ENCODE results near the gene WDR64.
A peak's percentile ranks its signal among the peaks of the same experiment; 100 is the strongest.

The WDR64 gene

DNA sequence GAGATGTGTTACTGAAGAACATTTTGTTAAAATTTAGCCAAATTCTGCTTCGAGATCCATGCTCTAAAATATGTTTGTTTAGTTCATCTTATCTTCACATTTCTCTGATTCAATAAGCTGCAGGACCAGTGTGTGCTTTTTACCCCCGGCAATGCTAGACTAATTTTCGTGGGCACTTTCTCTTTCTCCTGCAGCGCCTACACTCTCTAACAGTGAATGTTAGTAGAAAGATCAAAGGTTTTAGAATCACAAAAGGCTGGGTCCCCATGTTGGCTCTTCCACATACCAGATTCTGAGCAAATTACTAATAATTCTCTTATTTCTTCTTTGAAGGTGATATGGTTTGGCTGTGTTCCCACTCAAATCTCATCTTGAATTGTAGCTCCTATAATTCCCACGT lies 20.4 kb upstream of the WDR64 start:
- no peak for DNase-seq

DNA sequence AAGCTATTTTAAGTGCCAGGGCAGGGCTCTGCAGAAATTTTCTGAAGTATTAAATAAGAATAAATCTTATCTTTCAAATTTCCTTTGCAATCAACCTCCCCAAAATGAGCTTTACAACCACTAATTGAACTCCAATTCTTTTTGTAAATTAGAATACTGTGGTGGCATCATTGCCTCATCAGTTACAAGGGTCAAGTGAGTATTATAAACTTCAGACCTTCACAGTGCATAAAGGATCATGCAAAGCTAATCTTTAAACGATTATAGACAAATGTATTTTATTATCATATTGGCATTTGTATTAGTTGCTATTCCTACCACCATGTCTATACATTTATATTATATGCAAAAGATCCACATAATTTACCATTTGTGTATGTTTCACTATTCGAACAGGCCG lies 19.1 kb upstream of the WDR64 start:
- DNase-seq = no peak

DNA sequence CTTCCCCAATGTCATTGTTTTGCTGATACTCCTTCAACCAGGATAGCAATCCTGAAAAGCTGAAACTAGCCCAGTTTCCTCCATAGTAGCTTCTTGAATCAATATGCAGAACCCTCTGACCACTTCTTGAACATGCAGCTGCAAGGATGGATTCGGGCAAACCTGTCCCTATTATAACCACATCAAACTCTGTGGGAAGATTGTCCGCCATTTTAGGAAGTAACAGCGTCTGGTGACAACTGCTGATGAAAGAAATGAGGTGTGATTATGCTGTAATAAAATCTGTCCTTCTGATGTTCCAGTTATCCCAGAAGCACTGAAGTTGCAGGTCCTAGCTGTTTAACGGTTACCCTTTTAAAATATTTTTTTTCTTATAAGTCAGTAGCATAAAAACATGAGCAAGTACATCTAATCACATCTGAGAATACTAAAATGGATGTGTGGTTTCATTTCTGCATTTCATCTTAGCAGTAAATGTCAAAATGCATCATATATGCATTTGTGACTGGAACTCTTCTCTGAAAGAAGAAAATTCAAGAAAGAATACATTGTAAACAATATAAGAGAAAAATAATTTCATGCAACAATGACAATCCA lies 16.4 kb upstream of the WDR64 start:
- no peak for DNase-seq

DNA sequence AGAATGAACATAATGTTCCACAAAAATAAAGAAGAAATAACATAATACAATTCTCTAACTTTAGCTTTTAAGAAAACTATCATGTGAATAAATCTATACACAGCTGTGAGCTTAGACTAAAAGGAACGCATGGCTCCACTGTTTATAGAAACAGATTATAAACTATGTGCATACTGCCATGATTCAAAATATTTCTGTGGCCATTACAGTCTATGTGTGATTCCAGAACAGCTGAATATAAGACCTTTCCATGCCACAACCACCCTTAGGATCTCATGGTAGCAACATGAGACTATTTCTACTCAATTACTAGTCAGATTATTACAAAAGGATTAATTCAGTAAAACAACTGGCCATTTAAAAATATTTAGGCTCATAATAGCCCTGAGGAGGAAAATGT lies 15.8 kb upstream of the WDR64 start:
- no peak for DNase-seq

DNA sequence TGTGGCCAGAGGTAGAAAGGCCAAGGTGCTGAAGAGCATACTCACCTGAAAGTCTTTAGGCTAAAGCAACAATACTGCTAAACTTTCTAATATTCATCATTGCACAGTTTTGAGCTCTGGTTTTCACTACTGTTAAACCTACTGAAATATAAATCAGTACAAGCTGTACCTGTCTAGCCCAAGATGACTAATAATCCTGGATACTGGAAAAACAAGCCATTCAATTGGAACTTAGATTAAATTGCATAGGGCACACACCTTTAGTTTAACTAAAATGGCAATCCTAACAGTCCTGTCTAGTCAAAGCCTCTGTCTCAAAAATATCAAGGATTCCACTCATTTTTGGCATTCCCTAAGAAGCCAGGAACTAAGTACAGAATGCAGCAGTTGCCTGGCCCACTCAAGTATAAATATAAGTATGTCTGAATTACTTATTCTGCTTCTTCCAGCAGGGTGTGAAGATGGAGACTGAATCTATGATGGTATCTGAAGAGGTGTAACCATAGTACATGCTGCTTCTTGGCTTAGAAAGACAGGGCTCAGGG lies 15.0 kb upstream of the WDR64 start:
- peak in 1 of 5 experiments; percentile 13 for DNase-seq

DNA sequence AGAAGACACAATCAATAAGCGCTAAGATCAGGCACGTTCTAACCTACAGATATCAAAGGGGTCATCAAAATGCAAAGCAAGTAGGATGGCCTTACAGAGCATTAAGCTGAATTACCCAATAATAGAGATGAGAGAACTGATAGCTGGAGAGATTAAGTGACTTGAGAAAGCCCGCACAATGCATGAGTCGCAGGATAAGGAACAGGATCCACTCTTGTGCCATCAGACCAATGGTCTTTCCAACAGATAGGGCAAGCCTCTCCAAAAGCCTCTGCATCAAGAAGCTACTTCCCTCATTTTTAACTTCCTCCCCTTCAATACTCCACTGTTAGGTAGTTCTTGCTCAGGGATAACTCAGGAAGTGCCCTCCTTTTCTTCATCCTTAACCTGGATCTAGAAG lies 14.5 kb upstream of the WDR64 start:
- no peak for DNase-seq

GRCh38 chr1:241638099-241638682 lies 13.9 kb upstream of the WDR64 start:
- DNase-seq = no peak

GRCh38 chr1:241638909-241639622 lies 13.0 kb upstream of the WDR64 start:
- DNase-seq = peak in 1 of 5 experiments; percentile 26

DNA sequence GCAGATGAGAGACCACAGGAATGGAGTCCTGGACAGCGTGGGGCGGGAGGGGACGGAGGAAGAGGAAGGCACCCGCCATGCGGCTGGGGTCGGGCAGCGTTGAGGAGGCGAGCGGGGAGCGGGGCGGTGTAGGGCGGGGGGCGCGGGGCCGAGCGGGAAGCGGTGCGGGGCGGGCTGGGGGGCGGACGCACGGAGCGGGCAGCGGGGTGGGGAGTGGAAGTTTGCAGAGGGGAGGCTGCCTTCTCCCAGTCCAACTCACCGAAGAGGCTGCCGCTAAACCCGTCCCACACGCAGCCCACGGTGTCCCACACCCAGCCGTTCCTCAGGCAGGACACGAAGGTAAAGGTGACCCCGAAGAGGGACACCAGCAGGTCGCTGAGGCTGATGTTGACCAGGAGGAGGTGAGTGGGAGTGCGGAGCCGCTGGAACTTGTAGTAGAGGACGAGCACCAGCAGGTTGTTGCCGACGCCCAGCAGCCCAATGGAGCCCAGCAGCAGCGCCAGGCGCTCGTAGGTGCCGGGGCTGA lies 12.4 kb upstream of the WDR64 start:
- DNase-seq = peak in 2 of 5 experiments; percentile 10

- peak; percentile 78 to 93 (median 84) for DNase-seq
These were observed 11.8 kb upstream of the WDR64 start, which contains the start of the genes CHML and OPN3 for GRCh38 chr1:241640149-241640866. CHML (minus strand) TSS chr1:241640369; CDS start chr1:241635766, 4,603 bp downstream. OPN3 (minus strand) TSS chr1:241640369; CDS start chr1:241640254, 115 bp downstream.

DNA sequence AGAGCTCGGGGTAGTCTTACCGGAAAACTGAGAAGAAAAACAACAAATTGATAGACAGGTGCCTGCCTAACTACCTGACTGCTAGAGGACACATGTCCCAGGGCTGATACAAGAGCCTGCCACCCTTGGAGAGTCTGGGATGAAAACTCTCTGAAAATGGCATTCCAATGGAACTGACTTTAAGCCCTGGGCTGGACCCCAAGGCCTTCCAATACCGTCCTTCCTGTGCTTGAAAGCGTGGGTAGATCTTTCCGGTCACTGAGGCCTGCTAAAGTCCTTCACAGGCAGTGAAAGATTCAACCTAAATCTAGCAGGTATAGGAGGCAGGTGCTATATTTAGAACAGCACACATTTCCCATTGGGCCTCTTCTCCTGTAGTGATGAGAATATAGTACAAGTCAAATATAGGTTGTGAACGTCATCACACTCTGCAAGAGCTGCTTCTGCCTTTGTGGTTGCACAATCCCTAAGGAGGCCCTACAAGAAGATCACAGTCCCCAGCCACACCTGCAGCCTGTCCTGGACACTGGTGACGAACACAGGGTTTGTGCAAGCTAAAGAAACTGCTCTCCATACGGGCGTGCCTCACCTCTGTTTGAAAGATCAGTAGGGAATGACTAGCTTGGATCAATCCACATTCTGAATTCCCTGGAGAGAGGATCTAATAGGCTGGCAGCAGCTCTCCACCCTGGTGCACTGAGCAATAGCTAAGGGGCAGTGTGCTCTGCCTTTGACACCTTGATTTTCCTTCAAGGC lies 11.0 kb upstream of the WDR64 start:
- no peak for DNase-seq

DNA sequence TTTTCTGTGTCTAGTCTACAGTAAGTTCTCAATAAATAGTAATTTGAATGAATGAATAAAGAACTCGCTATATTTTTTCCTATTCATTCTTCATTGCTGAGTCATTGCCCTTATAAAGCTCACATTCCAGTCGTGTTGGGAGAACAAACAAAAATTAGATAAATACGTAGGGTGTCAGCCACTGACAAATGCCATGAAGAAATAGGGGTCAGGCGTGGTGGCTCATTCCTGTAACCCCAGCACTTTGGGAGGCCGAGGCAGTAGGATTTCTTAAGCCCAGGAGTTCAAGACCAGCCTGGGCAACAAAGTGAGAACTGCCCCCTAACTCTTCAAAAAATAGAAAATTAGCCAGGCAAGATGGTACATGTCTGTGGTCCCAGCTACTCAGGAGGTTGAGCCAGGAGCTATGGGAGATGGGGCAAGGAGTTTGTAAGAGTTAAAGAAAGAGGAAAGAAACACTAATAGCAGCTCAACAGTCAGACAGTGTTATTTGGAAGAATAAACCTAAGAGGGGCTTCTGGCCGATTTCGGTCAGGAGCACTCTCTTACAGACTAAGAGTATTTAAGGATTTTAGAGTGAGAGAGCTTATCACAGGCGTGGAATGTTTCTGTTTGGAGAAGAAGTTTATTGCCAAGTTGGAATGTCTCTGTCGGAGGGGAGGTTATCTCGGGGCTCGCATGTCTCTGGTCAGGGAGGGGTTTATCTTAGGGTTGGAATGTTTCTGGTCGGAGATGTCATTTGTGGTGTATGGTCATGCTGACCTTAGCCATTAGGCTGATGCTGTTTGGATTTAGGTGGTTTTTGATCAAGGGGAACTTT lies 10.1 kb upstream of the WDR64 start:
- no peak for DNase-seq

DNA sequence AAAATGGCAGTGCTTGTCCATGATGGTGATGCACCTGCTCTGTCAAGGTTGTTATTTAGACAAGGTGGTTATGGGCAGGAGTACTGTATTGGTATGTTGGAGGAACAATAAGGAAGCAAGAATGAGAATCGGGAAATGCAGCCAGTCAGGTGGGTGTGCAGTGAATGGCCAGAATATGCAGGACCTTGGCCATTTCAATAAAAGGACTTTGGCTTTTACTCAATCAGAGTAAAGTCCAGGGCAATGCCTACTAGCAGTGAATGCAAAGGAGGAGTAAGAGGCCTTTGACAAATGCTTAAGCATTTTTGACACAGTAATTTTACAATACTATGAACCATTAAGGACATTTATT lies 9.5 kb upstream of the WDR64 start:
- no peak for DNase-seq

GRCh38 chr1:241644259-241644658 lies 7.8 kb upstream of the WDR64 start:
- no peak for DNase-seq

GRCh38 chr1:241645199-241645598 lies 6.9 kb upstream of the WDR64 start:
- DNase-seq = no peak

DNA sequence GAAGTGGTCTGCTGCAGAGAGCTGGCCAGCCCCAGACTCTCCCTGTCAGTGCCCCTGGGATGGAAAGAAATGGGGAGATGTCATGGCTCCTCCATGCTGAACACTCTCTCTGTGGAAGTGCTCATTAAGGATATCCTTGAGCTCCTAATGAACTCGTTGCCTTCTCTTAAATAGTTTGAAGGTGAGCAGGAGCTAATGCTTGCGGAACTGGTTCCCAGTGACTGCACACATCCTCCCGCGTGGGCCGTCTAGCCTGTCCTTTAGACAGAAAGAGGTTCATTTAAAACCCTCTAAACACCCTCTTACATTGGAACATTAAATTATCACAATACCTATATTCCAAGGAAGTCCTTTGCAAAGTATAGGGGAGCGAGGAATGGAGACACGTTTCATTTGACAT lies 5.9 kb upstream of the WDR64 start:
- DNase-seq = no peak

GRCh38 chr1:241647658-241648057 lies 4.4 kb upstream of the WDR64 start:
- DNase-seq = no peak

- DNase-seq = no peak
These were observed 3.9 kb upstream of the WDR64 start for GRCh38 chr1:241648159-241648558.

- DNase-seq = no peak
These were observed 1.9 kb downstream of the WDR64 start for GRCh38 chr1:241654019-241654418.

DNA sequence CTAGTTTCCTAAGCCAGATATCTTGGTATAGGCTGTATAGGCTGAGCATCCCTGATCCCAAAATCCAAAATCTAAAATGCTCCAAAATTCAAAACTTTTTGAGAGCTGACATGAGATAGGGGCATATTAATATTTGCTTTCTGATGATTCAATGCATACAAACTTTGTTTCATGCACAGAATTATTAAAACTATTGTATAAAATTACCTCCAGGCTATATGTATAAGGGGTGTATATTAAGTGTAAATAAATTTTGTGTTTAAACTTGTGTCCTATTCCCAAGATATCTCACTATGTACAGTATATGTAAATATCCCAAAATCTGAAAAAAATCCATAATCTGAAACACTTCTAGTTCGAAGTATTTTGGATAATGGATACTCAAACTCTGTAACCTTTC lies 2.6 kb downstream of the WDR64 start:
- no peak for DNase-seq

- DNase-seq = no peak
These were observed 6.2 kb downstream of the WDR64 start for GRCh38 chr1:241658081-241658793.
